Adrenal gland (tissue), 5 donors: ENCODE measurements around the gene FAM193B.

Experiments
- POLR2A ChIP-seq, 2 donors: fragments of 450-650 bp; IDR thresholded peaks; one replicate each; pipeline ENCODE4 v1.6.1; 2017; ENCODE audit warnings: antibody characterized with exemption in 2 of 2, mild to moderate bottlenecking in 2 of 2, moderate library complexity in 1 of 2
- TF ChIP-seq, protein P1 (sequence below), 6 experiments: fragments of 450-650 bp in 4 of 6; fragments of 200-600 bp in 2 of 6; sonication (generic) in 1 of 6; IDR thresholded peaks; 1 replicate in 5 of 6; 2 replicates in 1 of 6; pipeline versions ENCODE4 v1.5.1 to v1.8.0; 2016 to 2021; ENCODE audit warnings: antibody characterized with exemption in 6 of 6, mild to moderate bottlenecking in 2 of 6, moderate library complexity in 1 of 6
- donor health status: DM: no; HTN: no; CAD: no.

DNA sequence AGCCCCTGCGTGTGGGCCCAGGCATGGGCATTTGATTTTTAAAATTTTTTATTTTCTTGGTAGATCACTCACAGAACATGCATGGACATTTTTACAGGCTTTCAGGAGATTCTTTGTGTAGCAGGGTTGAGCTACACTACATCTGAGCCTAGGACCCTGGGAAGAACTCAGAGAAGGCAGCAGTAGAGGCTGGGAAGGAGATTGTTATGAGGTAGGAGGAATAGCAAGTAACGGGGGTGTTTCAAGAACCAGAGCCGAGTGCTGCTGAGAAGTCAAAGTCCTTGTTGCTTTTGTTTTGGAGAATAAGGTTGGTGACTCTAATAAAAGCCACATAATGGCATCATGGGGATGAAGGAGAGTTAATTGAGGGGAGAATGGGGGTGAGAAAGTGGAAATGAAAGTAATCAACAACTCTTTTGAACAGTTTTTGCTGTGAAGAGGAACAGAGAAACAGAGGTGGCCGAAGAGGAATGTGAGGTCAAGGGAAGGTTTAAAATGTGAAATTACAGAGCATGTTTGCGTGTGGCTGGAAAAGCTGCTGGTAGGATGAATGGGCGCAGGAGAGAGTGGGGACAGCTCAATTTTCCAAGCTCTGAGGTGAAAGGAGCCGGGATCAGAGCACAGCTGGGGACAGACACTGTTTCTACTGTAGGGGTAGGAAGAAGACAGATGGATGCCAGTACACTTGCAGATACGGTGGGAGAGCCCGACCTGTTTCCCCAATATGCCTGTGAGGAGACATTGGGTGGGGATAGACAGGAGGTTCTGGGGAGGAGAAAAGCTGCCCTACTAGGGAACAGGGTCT, 52.3 kb downstream of the FAM193B start:
- TF ChIP-seq, protein P1, sequence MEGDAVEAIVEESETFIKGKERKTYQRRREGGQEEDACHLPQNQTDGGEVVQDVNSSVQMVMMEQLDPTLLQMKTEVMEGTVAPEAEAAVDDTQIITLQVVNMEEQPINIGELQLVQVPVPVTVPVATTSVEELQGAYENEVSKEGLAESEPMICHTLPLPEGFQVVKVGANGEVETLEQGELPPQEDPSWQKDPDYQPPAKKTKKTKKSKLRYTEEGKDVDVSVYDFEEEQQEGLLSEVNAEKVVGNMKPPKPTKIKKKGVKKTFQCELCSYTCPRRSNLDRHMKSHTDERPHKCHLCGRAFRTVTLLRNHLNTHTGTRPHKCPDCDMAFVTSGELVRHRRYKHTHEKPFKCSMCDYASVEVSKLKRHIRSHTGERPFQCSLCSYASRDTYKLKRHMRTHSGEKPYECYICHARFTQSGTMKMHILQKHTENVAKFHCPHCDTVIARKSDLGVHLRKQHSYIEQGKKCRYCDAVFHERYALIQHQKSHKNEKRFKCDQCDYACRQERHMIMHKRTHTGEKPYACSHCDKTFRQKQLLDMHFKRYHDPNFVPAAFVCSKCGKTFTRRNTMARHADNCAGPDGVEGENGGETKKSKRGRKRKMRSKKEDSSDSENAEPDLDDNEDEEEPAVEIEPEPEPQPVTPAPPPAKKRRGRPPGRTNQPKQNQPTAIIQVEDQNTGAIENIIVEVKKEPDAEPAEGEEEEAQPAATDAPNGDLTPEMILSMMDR (IDR thresholded peaks at IDR 0.05), result no peak
- TF ChIP-seq POLR2A (IDR thresholded peaks at IDR 0.05), result no peak
